ENCODE measurements around the gene CCIN.
A peak's percentile ranks its signal among the peaks of the same experiment; 100 is the strongest.
"Not testable (repeated sequence)": the region's sequence is repeated elsewhere in the genome, so short reads cannot be mapped to it uniquely, and the experiment has no call there.

Gene CCIN

GRCh38 chr9:36169166-36169565 is at the start of gene CCIN:
Gene CCIN, plus strand, starts transcription at chr9:36169388. Its CDS starts 115 bp downstream, at chr9:36169503.
- DNase-seq (ENCODE audit: low read depth), result no peak

- DNase-seq (ENCODE audit: low read depth), result no peak
Observed at GRCh38 chr9:36119476-36119875, 49.7 kb upstream of the CCIN start.

GRCh38 chr9:36120705-36121104 is 48.5 kb upstream of the CCIN start:
- no peak for DNase-seq (ENCODE audit: low read depth)

- DNase-seq (ENCODE audit: low read depth), result no peak
Observed at GRCh38 chr9:36121971-36122370, 47.2 kb upstream of the CCIN start.

- no peak for DNase-seq (ENCODE audit: low read depth)
Observed at GRCh38 chr9:36123515-36123914, 45.7 kb upstream of the CCIN start.

GRCh38 chr9:36125062-36125855 is 43.9 kb upstream of the CCIN start:
- DNase-seq (ENCODE audit: low read depth), result no peak

GRCh38 chr9:36126016-36126730 is 43.0 kb upstream of the CCIN start:
- no peak for DNase-seq (ENCODE audit: low read depth)

- DNase-seq (ENCODE audit: low read depth), result no peak
Observed at GRCh38 chr9:36127652-36128244, 41.4 kb upstream of the CCIN start.

- no peak for DNase-seq (ENCODE audit: low read depth)
Observed at GRCh38 chr9:36128349-36128748, 40.8 kb upstream of the CCIN start.

- DNase-seq (ENCODE audit: low read depth), result no peak
Observed at GRCh38 chr9:36129139-36129538, 40.0 kb upstream of the CCIN start.

GRCh38 chr9:36131666-36132065 is 37.5 kb upstream of the CCIN start:
- DNase-seq (ENCODE audit: low read depth), result not testable (repeated sequence)

GRCh38 chr9:36132086-36132485 is 37.1 kb upstream of the CCIN start:
- DNase-seq (ENCODE audit: low read depth), result no peak

- no peak for DNase-seq (ENCODE audit: low read depth)
Observed at GRCh38 chr9:36134761-36135505, 34.3 kb upstream of the CCIN start.

GRCh38 chr9:36135741-36136271 is 33.4 kb upstream of the CCIN start:
- no peak for DNase-seq (ENCODE audit: low read depth)

GRCh38 chr9:36136272-36136893 is 32.8 kb upstream of the CCIN start, which contains the start of gene GLIPR2:
Gene GLIPR2, plus strand, starts transcription at chr9:36136733. Its CDS starts 46 bp downstream, at chr9:36136779.
- DNase-seq (ENCODE audit: low read depth), result peak; percentile 66

- DNase-seq (ENCODE audit: low read depth), result no peak
Observed at GRCh38 chr9:36136894-36137391, 32.2 kb upstream of the CCIN start.

GRCh38 chr9:36137392-36138004 is 31.7 kb upstream of the CCIN start:
- DNase-seq (ENCODE audit: low read depth), result no peak

- DNase-seq (ENCODE audit: low read depth), result no peak
Observed at GRCh38 chr9:36138496-36138895, 30.7 kb upstream of the CCIN start.

- DNase-seq (ENCODE audit: low read depth), result no peak
Observed at GRCh38 chr9:36138901-36139300, 30.3 kb upstream of the CCIN start.
